Mesothelial cell of epicardium (in vitro differentiated cells): ENCODE results near the gene FNDC8. TPM values are rescaled to one million over a fixed set of nuclear protein-coding genes. Genes with fewer than 3 reads are reported as not detected.
"Not testable (repeated sequence)": the region's sequence is repeated elsewhere in the genome, so short reads cannot be mapped to it uniquely, and the experiment has no call there.

Experiments
- DNase-seq, 2 experiments: peaks; one replicate each; pipeline ENCODE4 v3.0.0; 2021; ENCODE audit warnings: low spot score in 2 of 2; ENCODE audit not compliant: unreplicated experiment in 2 of 2
- H3K27ac Mint-ChIP-seq: 2 replicates; pipeline ENCODE4 v1.8.0; 2021; ENCODE audit warnings: mixed read lengths
- H3K27me3 Mint-ChIP-seq: 2 replicates; pipeline ENCODE4 v1.8.0; 2021; ENCODE audit warnings: low read depth, mixed read lengths
- H3K36me3 Mint-ChIP-seq: 2 replicates; pipeline ENCODE4 v1.8.0; 2021; ENCODE audit warnings: mixed read lengths
- H3K4me1 Mint-ChIP-seq: 2 replicates; pipeline ENCODE4 v1.8.0; 2021; ENCODE audit warnings: mixed read lengths
- H3K4me3 Mint-ChIP-seq: 2 replicates; pipeline ENCODE4 v1.8.0; 2021; ENCODE audit warnings: mild to moderate bottlenecking, moderate library complexity, mixed read lengths
- H3K9me3 Mint-ChIP-seq: 2 replicates; pipeline ENCODE4 v1.8.0; 2021; ENCODE audit warnings: mixed read lengths
- total RNA-seq: library from RNA; stranded (reverse); gene quantifications from 3 replicates; pipeline ENCODE4 v1.2.1, GENCODE V29; 2021
- TF ChIP-seq, protein P1 (sequence below): fragments of 200-600 bp; sonication (generic); IDR thresholded peaks from one replicate; pipeline ENCODE4 v1.5.0; 2021; ENCODE audit warnings: antibody characterized with exemption; ENCODE audit not compliant: unreplicated experiment

Gene FNDC8
- total RNA-seq, 1 donor from 2014 or later: not detected

DNA sequence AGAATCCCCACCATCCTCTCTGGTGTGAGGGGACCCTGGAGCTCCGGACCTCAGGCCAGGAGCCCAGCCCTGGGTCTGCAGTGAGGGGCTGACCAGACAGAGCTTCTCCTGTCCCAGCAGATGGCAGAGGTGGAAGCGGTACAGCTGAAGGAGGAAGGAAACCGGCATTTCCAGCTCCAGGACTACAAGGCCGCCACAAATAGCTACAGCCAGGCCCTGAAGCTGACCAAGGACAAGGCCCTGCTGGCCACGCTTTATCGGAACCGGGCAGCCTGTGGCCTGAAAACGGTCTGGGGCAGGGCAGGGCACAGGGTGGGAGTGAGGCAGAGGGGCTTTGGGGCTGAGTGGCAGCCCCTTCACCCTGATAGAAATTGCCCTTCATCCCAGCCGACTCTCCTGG is 26.7 kb downstream of the FNDC8 start:
- no peaks in the 10 kb centered on the region for H3K36me3 Mint-ChIP-seq
- H3K4me3 Mint-ChIP-seq: no peak overlapping the region
- TF ChIP-seq, protein P1, sequence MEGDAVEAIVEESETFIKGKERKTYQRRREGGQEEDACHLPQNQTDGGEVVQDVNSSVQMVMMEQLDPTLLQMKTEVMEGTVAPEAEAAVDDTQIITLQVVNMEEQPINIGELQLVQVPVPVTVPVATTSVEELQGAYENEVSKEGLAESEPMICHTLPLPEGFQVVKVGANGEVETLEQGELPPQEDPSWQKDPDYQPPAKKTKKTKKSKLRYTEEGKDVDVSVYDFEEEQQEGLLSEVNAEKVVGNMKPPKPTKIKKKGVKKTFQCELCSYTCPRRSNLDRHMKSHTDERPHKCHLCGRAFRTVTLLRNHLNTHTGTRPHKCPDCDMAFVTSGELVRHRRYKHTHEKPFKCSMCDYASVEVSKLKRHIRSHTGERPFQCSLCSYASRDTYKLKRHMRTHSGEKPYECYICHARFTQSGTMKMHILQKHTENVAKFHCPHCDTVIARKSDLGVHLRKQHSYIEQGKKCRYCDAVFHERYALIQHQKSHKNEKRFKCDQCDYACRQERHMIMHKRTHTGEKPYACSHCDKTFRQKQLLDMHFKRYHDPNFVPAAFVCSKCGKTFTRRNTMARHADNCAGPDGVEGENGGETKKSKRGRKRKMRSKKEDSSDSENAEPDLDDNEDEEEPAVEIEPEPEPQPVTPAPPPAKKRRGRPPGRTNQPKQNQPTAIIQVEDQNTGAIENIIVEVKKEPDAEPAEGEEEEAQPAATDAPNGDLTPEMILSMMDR: no peak
- H3K9me3 Mint-ChIP-seq: no peaks in the 10 kb centered on the region
- DNase-seq: no peak
- H3K27me3 Mint-ChIP-seq: peaks cover 12% of the 10 kb centered on the region
- no peaks in the 10 kb centered on the region for H3K4me1 Mint-ChIP-seq
- no peak overlapping the region for H3K27ac Mint-ChIP-seq

DNA sequence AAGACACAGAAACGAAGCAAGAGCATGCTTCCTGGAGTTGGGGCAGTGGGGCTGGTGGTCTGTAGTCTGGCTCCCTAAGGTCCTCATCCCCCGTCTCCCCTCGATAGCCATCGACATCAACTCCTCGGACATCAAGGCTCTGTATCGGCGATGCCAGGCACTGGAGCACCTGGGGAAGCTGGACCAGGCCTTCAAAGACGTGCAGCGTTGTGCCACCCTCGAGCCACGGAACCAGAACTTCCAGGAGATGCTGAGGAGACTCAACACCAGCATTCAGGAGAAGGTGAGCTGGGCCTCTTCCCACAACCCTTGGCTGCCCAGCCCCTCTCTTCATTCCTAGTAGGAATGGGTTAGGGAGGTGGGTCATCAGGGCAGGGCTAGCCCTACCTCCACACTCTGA is 28.5 kb downstream of the FNDC8 start:
- Mint-ChIP-seq H3K27me3 (peaks cover 17% of the 10 kb centered on the region), H3K9me3 (no peaks in the 10 kb centered on the region), H3K27ac (no peak overlapping the region), H3K4me3 (no peak overlapping the region), H3K36me3 (no peaks in the 10 kb centered on the region), H3K4me1 (no peaks in the 10 kb centered on the region)
- DNase-seq: no peak
- TF ChIP-seq, protein P1: no peak

DNA sequence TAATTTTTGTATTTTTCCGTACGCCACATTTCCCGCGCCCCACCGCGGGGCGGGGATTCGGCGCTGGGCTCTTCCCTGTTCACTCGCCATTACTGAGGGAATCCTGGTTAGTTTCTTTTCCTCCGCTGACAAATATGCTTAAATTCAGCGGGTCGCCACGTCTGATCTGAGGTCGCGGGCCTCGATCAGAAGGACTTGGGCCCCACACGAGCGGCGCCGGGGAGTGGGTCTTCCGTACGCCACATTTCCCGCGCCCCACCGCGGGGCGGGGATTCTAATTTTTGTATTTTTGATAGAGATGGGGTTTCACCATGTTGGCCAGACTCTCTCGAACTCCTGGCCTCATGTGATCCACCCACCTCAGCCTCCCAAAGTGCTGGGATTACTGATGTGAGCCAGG is 29.7 kb downstream of the FNDC8 start:
- H3K36me3 Mint-ChIP-seq, DNase-seq, H3K27ac Mint-ChIP-seq, H3K4me3 Mint-ChIP-seq, H3K9me3 Mint-ChIP-seq, H3K4me1 Mint-ChIP-seq: not testable (repeated sequence)
- H3K27me3 Mint-ChIP-seq: peaks cover 17% of the 10 kb centered on the region

DNA sequence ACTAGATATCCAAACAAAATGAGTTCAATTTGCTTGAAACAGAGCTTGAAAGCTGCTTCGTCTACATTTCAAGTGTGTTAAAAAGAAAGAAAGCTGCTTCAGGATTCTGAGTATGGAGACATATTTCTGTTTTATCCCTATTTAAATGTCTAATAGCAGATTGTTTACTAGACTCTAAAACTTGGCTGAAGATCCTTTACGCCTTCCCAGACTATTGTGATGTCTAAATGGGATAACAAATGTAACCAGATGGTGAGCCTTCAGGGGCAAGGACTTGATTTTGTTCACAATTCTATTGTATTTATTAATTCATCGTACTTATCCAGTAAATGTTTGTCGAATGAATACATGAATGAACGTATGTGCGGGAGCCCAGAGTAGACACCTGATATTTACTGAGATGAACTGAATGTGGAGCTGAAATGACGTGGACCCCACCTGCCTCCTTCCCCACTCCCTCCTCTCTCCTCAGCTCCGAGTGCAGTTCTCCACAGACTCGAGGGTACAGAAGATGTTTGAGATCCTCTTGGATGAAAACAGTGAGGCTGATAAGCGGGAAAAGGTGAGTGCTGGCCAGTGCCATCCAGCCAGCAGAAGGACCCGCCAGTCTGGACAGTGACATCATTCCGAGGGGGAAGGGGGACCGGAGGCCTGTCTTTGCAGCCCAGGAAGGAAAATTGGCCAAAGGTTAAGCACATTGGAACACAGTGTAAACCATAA is 31.2 kb downstream of the FNDC8 start:
- TF ChIP-seq, protein P1: no peak
- DNase-seq: no peak

DNA sequence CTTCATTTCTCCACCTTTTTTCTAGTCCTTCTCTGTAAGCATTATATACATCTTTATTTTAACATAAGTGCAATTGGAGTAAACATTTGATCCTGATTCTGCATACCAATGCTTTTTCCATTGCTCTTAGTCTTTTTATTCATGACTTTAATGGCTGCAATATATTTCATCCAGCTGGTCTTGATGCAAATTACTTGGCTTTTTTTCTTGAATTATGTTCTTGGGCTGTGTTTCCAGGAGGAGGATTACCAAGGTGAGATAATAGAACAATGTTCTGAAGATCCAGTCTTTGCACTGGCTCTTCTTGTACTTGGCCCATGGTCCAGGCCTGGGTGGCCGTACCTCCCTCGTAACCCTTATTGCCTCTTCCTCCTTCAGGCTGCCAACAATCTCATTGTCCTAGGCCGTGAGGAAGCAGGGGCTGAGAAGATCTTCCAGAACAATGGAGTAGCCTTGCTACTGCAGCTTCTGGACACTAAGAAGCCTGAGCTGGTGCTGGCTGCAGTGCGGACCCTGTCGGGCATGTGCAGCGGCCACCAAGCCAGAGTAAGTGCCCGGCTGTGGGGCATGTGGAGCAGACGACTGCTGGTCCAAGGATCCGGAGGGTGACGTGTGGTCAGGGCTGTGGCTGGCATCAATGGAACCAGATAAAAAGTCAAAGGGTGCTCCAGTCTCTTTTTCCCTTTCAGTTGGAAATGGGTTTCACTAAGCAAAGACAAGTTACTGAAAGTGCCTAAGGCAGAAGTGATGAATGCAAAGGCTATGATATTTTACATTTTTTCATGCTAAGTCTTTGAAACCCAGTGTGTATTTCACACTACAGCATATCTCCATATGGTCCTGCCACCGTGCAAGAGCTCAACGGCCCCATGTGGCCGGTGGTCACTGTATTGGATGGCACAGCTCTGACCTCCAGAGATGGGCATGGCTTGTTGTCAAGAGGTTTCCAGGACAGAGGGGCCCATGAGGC is 33.1 kb downstream of the FNDC8 start:
- no peak for DNase-seq
- Mint-ChIP-seq H3K4me3 (no peak overlapping the region), H3K36me3 (no peaks in the 10 kb centered on the region), H3K4me1 (no peaks in the 10 kb centered on the region), H3K27me3 (peaks cover 24% of the 10 kb centered on the region), H3K9me3 (no peaks in the 10 kb centered on the region), H3K27ac (no peak overlapping the region)
- TF ChIP-seq, protein P1: no peak

More for the DNA sequence above, 31.2 kb downstream of the FNDC8 start:
- no peaks in the 10 kb centered on the region for H3K9me3 Mint-ChIP-seq
- H3K27me3 Mint-ChIP-seq: peaks cover 15% of the 10 kb centered on the region
- no peak overlapping the region for H3K4me3 Mint-ChIP-seq
- no peak overlapping the region for H3K27ac Mint-ChIP-seq
- H3K36me3 Mint-ChIP-seq: no peaks in the 10 kb centered on the region
- H3K4me1 Mint-ChIP-seq: no peaks in the 10 kb centered on the region

DNA sequence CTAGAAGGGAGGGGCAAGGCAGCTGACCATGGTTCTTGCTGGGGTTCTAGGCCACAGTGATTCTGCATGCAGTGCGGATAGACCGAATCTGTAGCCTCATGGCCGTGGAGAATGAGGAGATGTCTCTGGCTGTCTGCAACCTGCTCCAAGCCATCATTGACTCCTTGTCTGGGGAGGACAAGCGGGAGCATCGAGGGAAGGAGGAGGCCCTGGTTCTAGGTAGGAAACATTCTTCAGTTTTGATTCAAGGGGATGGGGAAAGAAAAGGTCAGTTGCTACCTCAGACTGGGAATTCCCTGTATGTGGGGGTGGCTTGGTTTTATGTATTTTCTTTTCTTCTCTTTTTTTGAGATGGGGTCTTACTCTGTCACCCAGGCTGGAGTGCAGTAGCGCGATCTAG is 33.8 kb downstream of the FNDC8 start:
- peaks cover 4% of the 10 kb centered on the region for H3K4me1 Mint-ChIP-seq
- DNase-seq: no peak
- no peak overlapping the region for H3K27ac Mint-ChIP-seq
- no peak overlapping the region for H3K4me3 Mint-ChIP-seq
- H3K27me3 Mint-ChIP-seq: peaks cover 24% of the 10 kb centered on the region
- no peaks in the 10 kb centered on the region for H3K36me3 Mint-ChIP-seq
- TF ChIP-seq, protein P1: no peak
- no peaks in the 10 kb centered on the region for H3K9me3 Mint-ChIP-seq
